HCT116 (cell line): ENCODE measurements around the gene LCT. TPM values are rescaled to one million over a fixed set of nuclear protein-coding genes. Genes with fewer than 3 reads are reported as not detected.

Experiments
- ATAC-seq: fragments of 200-7000 bp; cut with Tn5 transposase; 2 replicates; pipeline ENCODE4 v1.9.1; 2020; ENCODE audit warnings: mild to moderate bottlenecking, moderate library complexity
- BruUV-seq: library from RNA; stranded (reverse); fragments of 400-500 nt; replicated peaks from 2 replicates; lab custom pipeline; 2021; lab: Mats Ljungman, UMichigan
- CTCF ChIA-PET: fragments of 300-600 bp; sonication (Branson Sonifier 250); formaldehyde crosslinking; loops from one replicate; lab custom pipeline; 2021; ENCODE audit warnings: antibody characterized with exemption; lab: Charles Lee
- POLR2A ChIA-PET: fragments of 300-600, 350-600 bp; sonication (Branson Sonifier 250); formaldehyde crosslinking; loops from one replicate; lab custom pipeline; 2021; ENCODE audit warnings: antibody characterized with exemption; lab: Charles Lee
- RAD21 ChIA-PET, 2 experiments: fragments of 300-600 bp; sonication (Branson Sonifier 250); formaldehyde crosslinking; loops; one replicate each; lab custom pipeline; 2023; ENCODE audit warnings: low total read pairs in 2 of 2; ENCODE audit not compliant: uncharacterized antibody in 2 of 2, unreplicated experiment in 2 of 2, low non-redundant PET in 1 of 2; lab: Charles Lee
- DNase-seq: peaks from one replicate; pipeline ENCODE4 v3.0.0-alpha.2; 2010; ENCODE audit warnings: low read depth, low spot score
- H2AFZ ChIP-seq: fragments of 200-600 bp; shearing (Covaris generic), sonication (generic); 2 replicates; pipeline ENCODE4 v1.6.1; 2017; ENCODE audit warnings: low read depth, mixed run types, mixed read lengths, antibody characterized with exemption, low read length; ENCODE audit not compliant: poor library complexity, severe bottlenecking
- H3K27ac ChIP-seq: 2 replicates; pipeline ENCODE4 v1.5.1; 2012; ENCODE audit warnings: low read depth, low read length
- H3K27me3 ChIP-seq: fragments of 200-600 bp; sonication (generic); 2 replicates; pipeline ENCODE4 v1.6.1; 2016; ENCODE audit warnings: mixed run types, low read length, mixed read lengths; ENCODE audit not compliant: insufficient read depth
- H3K36me3 ChIP-seq, 2 experiments: fragments of 200-500 bp in 1 of 2; fragments of 200-600 bp in 1 of 2; sonication (Bioruptor generic) in 1 of 2; sonication (generic) in 1 of 2; 2 replicates each; pipeline versions ENCODE4 v1.5.1 to v1.6.1; 2014 to 2016; ENCODE audit warnings: low read length in 2 of 2, inconsistent platforms in 1 of 2, mixed read lengths in 1 of 2, mixed run types in 1 of 2; ENCODE audit not compliant: insufficient read depth in 2 of 2, control insufficient read depth in 1 of 2
- H3K4me1 ChIP-seq, 2 experiments: fragments of 200-600 bp in 1 of 2; sonication (generic) in 1 of 2; 2 replicates each; pipeline versions ENCODE4 v1.5.1 to v1.6.1; 2012 to 2017; ENCODE audit warnings: low read length in 2 of 2, inconsistent platforms in 1 of 2, mild to moderate bottlenecking in 1 of 2, mixed read lengths in 1 of 2, mixed run types in 1 of 2, moderate library complexity in 1 of 2; ENCODE audit not compliant: insufficient read depth in 2 of 2, control insufficient read depth in 1 of 2
- H3K4me2 ChIP-seq: fragments of 200-600 bp; sonication (generic); 2 replicates; pipeline ENCODE4 v1.6.1; 2017; ENCODE audit warnings: mixed run types, low read length, mixed read lengths
- H3K4me3 ChIP-seq, 2 experiments: fragments of 200-600 bp in 1 of 2; sonication (generic) in 1 of 2; replicated peaks in 1 of 2; 2 replicates each; pipeline ENCODE4 v1.5.1; 2011 to 2016; ENCODE audit warnings: low read length in 2 of 2, control low read depth in 1 of 2, low read depth in 1 of 2, mild to moderate bottlenecking in 1 of 2, mixed read lengths in 1 of 2, mixed run types in 1 of 2
- H3K79me2 ChIP-seq: fragments of 200-600 bp; sonication (generic); 2 replicates; pipeline ENCODE4 v1.6.1; 2017; ENCODE audit warnings: mild to moderate bottlenecking, mixed run types, low read length, moderate library complexity, mixed read lengths; ENCODE audit not compliant: insufficient read depth
- H3K9ac ChIP-seq: fragments of 200-600 bp; sonication (generic); 2 replicates; pipeline ENCODE4 v1.6.1; 2016; ENCODE audit warnings: low read length, mixed read lengths
- H3K9me2 ChIP-seq: fragments of 200-600 bp; sonication (generic), shearing (Covaris generic); 2 replicates; pipeline ENCODE4 v1.6.1; 2017; ENCODE audit warnings: mixed run types, mild to moderate bottlenecking, moderate library complexity; ENCODE audit not compliant: insufficient read depth
- H3K9me3 ChIP-seq, 2 experiments: fragments of 200-500 bp in 1 of 2; fragments of 200-600 bp in 1 of 2; sonication (Bioruptor generic) in 1 of 2; sonication (generic) in 1 of 2; 2 replicates each; pipeline ENCODE4 v1.6.1; 2014 to 2017; ENCODE audit warnings: low read length in 2 of 2, mixed read lengths in 2 of 2, inconsistent platforms in 1 of 2, low read depth in 1 of 2, mild to moderate bottlenecking in 1 of 2, mixed run types in 1 of 2, moderate library complexity in 1 of 2; ENCODE audit not compliant: control insufficient read depth in 1 of 2, insufficient read depth in 1 of 2
- H4K20me1 ChIP-seq: fragments of 200-600 bp; sonication (generic), shearing (Covaris generic); 2 replicates; pipeline ENCODE4 v1.6.1; 2017; ENCODE audit warnings: mixed run types, mild to moderate bottlenecking, moderate library complexity; ENCODE audit not compliant: insufficient read depth
- CBX3 ChIP-seq: IDR thresholded peaks from 2 replicates; pipeline ENCODE4 v1.6.1; 2012; ENCODE audit warnings: low read depth
- EGR1 ChIP-seq: IDR thresholded peaks from 2 replicates; pipeline ENCODE4 v1.6.1; 2012; ENCODE audit warnings: low read depth
- ELF1 ChIP-seq: IDR thresholded peaks from 2 replicates; pipeline ENCODE4 v1.6.1; 2012; ENCODE audit warnings: low read depth, borderline replicate concordance
- EZH2 ChIP-seq: fragments of 200-600 bp; sonication (generic); IDR thresholded peaks from 2 replicates; pipeline ENCODE4 v1.6.1; 2017; ENCODE audit warnings: antibody characterized with exemption, mixed run types
- JUND ChIP-seq: IDR thresholded peaks from 2 replicates; pipeline ENCODE4 v1.6.1; 2012
- POLR2A ChIP-seq: IDR thresholded peaks from 2 replicates; pipeline ENCODE4 v1.7.0; 2011; ENCODE audit warnings: borderline replicate concordance; ENCODE audit not compliant: insufficient read depth, insufficient read length; ENCODE audit errors: extremely low read depth
- POLR2AphosphoS5 ChIP-seq: IDR thresholded peaks from 2 replicates; pipeline ENCODE4 v1.6.1; 2011; ENCODE audit warnings: mild to moderate bottlenecking, low read depth, low read length, moderate library complexity
- SP1 ChIP-seq: IDR thresholded peaks from 2 replicates; pipeline ENCODE4 v1.6.1; 2012; ENCODE audit warnings: low read depth
- TCF7L2 ChIP-seq: IDR thresholded peaks from 2 replicates; pipeline ENCODE4 v1.7.0; 2011; ENCODE audit warnings: borderline replicate concordance, inconsistent platforms; ENCODE audit not compliant: insufficient read depth, insufficient read length; ENCODE audit errors: extremely low read depth
- YY1 ChIP-seq: IDR thresholded peaks from 2 replicates; pipeline ENCODE4 v1.6.1; 2011; ENCODE audit warnings: low read length, low read depth, moderate library complexity, mild to moderate bottlenecking; ENCODE audit not compliant: insufficient replicate concordance; ENCODE audit errors: extremely low read depth
- ZFX ChIP-seq: fragments of 450-650 bp; IDR thresholded peaks from 2 replicates; pipeline ENCODE4 v1.6.1; 2017
- ZNF274 ChIP-seq: fragments of 200-500 bp; sonication (Bioruptor generic); IDR thresholded peaks from 2 replicates; pipeline ENCODE4 v1.6.1; 2014; ENCODE audit warnings: mild to moderate bottlenecking, low read depth, low read length, inconsistent platforms
- intact Hi-C: fragments of 100-400 bp; cut with micrococcal nuclease; formaldehyde crosslinking; loops from 2 replicates; pipeline ENCODE4 v1.10.0; 2022
- total RNA-seq: library from RNA; stranded (reverse); gene quantifications from one replicate; pipeline ENCODE4 v1.2.1, GENCODE V29; 2021; ENCODE audit not compliant: unreplicated experiment
- TF ChIP-seq, protein P1 (sequence below): IDR thresholded peaks from 2 replicates; pipeline ENCODE4 v1.6.1; 2012
- TF ChIP-seq, protein P2 (sequence below), 3 experiments: fragments of 200-600 bp in 1 of 3; sonication (generic) in 1 of 3; IDR thresholded peaks in 2 of 3; conservative IDR thresholded peaks in 1 of 3; 2 replicates each; pipeline ENCODE4 v1.5.1; 2012 to 2017; ENCODE audit warnings: low read depth in 2 of 3, low read length in 2 of 3, antibody characterized with exemption in 1 of 3, borderline replicate concordance in 1 of 3, control low read depth in 1 of 3, mild to moderate bottlenecking in 1 of 3, mixed read lengths in 1 of 3, mixed run types in 1 of 3, moderate library complexity in 1 of 3; ENCODE audit not compliant: insufficient read depth in 1 of 3
- TF ChIP-seq, protein P3 (sequence below): IDR thresholded peaks from 2 replicates; pipeline ENCODE4 v1.6.1; 2012; ENCODE audit warnings: low read depth
- TF ChIP-seq, protein P4 (sequence below): IDR thresholded peaks from 2 replicates; pipeline ENCODE4 v1.6.1; 2012

LCT gene
- total RNA-seq, 1 experiment from 2014 or later: 0.12 TPM

DNA sequence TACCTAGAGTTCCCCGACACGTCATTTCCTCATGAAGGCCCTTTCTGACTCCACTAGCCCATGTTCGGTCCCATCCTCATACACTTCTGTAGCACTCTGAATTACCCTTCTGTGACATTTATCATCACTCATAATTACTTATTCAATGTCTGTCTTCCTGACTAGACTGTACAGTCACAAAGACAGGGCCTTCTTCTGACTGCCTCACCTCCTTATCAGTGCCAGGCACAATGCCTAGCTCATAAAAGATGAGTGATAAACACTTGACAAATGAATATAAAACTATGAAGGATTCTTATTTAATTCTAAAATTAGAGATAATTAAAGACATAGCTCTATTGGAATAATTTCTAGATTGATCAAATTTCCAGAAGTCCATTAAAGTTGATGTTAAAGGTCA is 96.8 kb downstream of the LCT start:
- DNase-seq (no peak), ATAC-seq (no peak)
- Histone ChIP-seq H3K9ac (no peak overlapping the region), H2AFZ (peak overlapping the region; percentile 92), H3K36me3 (no peaks in the 10 kb centered on the region; a peak in 1 of 4 replicates), H4K20me1 (no peaks in the 10 kb centered on the region), H3K79me2 (peaks cover 34% of the 10 kb centered on the region), H3K27me3 (no peaks in the 10 kb centered on the region), H3K4me3 (no peak overlapping the region), H3K4me2 (no peak overlapping the region), H3K9me2 (no peaks in the 10 kb centered on the region), H3K4me1 (peaks cover 6 to 15% of the 10 kb centered on the region in 2 experiments; a peak in 3 of 4 replicates), H3K9me3 (no peaks in the 10 kb centered on the region), H3K27ac (no peak overlapping the region)
- ChIA-PET RAD21 (no interaction called here), POLR2A (no interaction called here), CTCF (no interaction called here)
- intact Hi-C loops: no loop called here
- BruUV-seq: no TSS peak
- TF ChIP-seq, protein P1, sequence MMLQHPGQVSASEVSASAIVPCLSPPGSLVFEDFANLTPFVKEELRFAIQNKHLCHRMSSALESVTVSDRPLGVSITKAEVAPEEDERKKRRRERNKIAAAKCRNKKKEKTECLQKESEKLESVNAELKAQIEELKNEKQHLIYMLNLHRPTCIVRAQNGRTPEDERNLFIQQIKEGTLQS: no peak
- TF ChIP-seq POLR2AphosphoS5 (no peak), JUND (no peak), CBX3 (no peak), ZNF274 (no peak), SP1 (no peak), ZFX (no peak), EGR1 (no peak), YY1 (no peak), ELF1 (no peak), TCF7L2 (no peak), EZH2 (no peak), POLR2A (no peak)
- TF ChIP-seq, protein P2, sequence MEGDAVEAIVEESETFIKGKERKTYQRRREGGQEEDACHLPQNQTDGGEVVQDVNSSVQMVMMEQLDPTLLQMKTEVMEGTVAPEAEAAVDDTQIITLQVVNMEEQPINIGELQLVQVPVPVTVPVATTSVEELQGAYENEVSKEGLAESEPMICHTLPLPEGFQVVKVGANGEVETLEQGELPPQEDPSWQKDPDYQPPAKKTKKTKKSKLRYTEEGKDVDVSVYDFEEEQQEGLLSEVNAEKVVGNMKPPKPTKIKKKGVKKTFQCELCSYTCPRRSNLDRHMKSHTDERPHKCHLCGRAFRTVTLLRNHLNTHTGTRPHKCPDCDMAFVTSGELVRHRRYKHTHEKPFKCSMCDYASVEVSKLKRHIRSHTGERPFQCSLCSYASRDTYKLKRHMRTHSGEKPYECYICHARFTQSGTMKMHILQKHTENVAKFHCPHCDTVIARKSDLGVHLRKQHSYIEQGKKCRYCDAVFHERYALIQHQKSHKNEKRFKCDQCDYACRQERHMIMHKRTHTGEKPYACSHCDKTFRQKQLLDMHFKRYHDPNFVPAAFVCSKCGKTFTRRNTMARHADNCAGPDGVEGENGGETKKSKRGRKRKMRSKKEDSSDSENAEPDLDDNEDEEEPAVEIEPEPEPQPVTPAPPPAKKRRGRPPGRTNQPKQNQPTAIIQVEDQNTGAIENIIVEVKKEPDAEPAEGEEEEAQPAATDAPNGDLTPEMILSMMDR (IDR thresholded peaks at IDR 0.05 in 2 of 3, conservative IDR thresholded peaks at IDR 0.05 in 1 of 3; ENCODE audit: borderline replicate concordance in 1 of 3, insufficient read depth in 1 of 3, low read depth in 2 of 3, low read length in 2 of 3): no peak
- TF ChIP-seq, protein P3, sequence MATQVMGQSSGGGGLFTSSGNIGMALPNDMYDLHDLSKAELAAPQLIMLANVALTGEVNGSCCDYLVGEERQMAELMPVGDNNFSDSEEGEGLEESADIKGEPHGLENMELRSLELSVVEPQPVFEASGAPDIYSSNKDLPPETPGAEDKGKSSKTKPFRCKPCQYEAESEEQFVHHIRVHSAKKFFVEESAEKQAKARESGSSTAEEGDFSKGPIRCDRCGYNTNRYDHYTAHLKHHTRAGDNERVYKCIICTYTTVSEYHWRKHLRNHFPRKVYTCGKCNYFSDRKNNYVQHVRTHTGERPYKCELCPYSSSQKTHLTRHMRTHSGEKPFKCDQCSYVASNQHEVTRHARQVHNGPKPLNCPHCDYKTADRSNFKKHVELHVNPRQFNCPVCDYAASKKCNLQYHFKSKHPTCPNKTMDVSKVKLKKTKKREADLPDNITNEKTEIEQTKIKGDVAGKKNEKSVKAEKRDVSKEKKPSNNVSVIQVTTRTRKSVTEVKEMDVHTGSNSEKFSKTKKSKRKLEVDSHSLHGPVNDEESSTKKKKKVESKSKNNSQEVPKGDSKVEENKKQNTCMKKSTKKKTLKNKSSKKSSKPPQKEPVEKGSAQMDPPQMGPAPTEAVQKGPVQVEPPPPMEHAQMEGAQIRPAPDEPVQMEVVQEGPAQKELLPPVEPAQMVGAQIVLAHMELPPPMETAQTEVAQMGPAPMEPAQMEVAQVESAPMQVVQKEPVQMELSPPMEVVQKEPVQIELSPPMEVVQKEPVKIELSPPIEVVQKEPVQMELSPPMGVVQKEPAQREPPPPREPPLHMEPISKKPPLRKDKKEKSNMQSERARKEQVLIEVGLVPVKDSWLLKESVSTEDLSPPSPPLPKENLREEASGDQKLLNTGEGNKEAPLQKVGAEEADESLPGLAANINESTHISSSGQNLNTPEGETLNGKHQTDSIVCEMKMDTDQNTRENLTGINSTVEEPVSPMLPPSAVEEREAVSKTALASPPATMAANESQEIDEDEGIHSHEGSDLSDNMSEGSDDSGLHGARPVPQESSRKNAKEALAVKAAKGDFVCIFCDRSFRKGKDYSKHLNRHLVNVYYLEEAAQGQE: no peak
- TF ChIP-seq, protein P4, sequence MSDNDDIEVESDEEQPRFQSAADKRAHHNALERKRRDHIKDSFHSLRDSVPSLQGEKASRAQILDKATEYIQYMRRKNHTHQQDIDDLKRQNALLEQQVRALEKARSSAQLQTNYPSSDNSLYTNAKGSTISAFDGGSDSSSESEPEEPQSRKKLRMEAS: no peak
